Activated naive CD8-positive, alpha-beta T cell (primary cell): Measurements from ENCODE around the gene MEA1.

Experiments
- H3K27ac Mint-ChIP-seq: one replicate; pipeline ENCODE4 v1.8.0; 2021; ENCODE audit warnings: mixed read lengths
- H3K27me3 Mint-ChIP-seq: one replicate; pipeline ENCODE4 v1.8.0; 2021; ENCODE audit warnings: mixed read lengths
- H3K36me3 Mint-ChIP-seq: one replicate; pipeline ENCODE4 v1.8.0; 2021; ENCODE audit warnings: mixed read lengths
- H3K4me1 Mint-ChIP-seq: one replicate; pipeline ENCODE4 v1.8.0; 2021; ENCODE audit warnings: low read depth, mixed read lengths
- H3K4me3 Mint-ChIP-seq: one replicate; pipeline ENCODE4 v1.8.0; 2021; ENCODE audit warnings: mild to moderate bottlenecking, mixed read lengths
- H3K9me3 Mint-ChIP-seq: one replicate; pipeline ENCODE4 v1.8.0; 2021; ENCODE audit warnings: low read depth, mixed read lengths

The MEA1 gene

DNA sequence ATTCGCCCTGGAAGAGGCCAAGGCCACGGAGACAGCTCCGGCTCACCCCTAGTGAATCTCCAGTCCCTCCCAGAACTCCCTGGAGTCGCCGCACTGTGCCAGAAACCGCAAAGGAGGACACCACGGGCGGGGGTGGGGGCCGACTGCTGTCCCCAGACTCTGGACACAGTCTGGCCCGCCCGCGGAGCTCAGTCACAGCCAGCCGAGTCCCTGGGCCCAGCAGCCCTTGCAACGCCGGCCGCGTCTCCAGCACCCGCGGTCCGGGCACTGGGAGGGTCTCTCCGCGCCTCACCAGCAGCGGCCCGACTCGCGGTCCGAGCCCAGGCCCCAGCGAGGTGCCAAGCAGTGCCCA, 35.3 kb downstream of the MEA1 start:
- no peaks in the 10 kb centered on the region for H3K27me3 Mint-ChIP-seq
- peak overlapping the region; percentile 88 for H3K4me3 Mint-ChIP-seq
- H3K27ac Mint-ChIP-seq = peak overlapping the region; percentile 84
- peaks cover 5% of the 10 kb centered on the region for H3K36me3 Mint-ChIP-seq
- H3K4me1 Mint-ChIP-seq = peaks cover 44% of the 10 kb centered on the region
- no peaks in the 10 kb centered on the region for H3K9me3 Mint-ChIP-seq

DNA sequence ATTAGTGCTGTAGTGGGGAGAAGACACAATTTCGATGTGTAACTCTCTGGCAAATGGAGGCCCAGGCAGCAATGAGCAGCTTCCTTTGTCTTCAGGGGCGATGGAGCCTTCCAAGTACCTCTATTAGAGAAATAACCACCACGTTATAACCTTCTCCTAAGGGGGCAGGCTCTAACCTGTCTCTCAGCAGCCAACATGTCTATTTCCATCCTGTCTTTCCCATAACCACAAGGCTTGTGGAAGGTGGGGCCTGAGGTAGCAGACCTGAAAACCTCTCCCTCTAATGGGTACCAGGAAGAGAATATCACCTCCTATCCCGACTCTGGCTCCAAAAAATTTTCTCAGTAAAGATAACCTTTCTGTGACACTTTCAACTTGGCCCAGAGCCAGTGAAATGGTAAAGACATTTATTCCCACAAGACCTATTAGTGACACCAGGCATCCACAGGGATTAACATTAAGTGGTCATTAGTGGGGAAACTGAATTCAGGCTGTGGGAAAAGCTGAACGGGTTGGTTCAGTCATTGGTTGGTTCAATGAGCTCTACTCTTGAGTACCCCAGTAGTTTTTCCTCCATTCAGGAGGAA, 38.7 kb downstream of the MEA1 start:
- no peaks in the 10 kb centered on the region for H3K9me3 Mint-ChIP-seq
- peak overlapping the region; percentile 38 for H3K4me3 Mint-ChIP-seq
- H3K27ac Mint-ChIP-seq = peak overlapping the region; percentile 82
- H3K27me3 Mint-ChIP-seq = no peaks in the 10 kb centered on the region
- peaks cover 45% of the 10 kb centered on the region for H3K4me1 Mint-ChIP-seq
- peaks cover 5% of the 10 kb centered on the region for H3K36me3 Mint-ChIP-seq

DNA sequence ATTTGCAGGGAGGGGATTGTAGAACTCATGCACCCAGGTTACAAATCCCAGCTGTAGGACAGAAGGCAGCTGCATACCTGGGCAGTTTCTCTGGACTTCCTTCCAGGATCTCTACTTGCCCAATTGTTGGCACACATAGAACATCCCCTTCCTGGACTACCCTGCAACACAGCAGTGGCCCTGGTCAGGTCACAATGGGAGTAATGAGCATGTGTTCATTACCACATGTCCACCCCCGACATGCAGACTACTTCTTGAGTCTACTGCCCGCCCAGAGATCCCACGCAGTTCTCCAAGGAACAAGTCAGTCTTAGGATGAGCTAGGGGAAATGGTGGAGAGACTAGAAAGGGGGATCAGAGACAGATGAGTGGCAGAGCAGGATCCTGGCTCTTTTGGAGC, 39.8 kb downstream of the MEA1 start:
- Mint-ChIP-seq H3K9me3 (no peaks in the 10 kb centered on the region), H3K27ac (peak overlapping the region; percentile 75), H3K4me3 (no peak overlapping the region), H3K36me3 (peaks cover 7% of the 10 kb centered on the region), H3K4me1 (peaks cover 35% of the 10 kb centered on the region), H3K27me3 (no peaks in the 10 kb centered on the region)

DNA sequence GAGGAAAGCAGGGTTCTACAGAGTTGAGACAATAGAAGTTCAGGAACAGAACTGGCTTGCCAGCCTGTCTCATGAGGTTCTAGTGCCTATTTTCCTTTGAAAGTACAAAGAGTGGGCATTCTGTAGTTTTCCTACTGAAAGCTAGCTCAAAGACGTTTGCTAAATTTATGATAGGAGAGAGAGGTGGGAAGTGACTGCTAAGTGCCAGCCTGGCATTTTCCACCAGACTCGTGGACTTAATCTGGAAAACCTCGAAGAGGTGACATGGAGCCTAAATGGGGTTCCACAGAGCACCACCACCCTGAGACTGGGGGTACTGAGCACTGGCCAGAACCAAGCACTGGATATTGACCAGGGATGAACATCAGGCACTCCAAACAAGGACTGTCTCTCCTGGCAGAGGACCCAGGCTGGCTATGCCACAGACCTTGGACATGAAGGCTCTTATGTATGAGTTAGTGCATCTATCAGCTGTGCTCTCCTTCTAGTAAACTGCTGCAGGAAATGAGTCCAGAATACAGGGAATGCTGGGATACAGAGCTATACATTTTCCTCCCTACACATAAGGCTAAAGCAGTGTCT, 41.9 kb downstream of the MEA1 start:
- H3K4me3 Mint-ChIP-seq = no peak overlapping the region
- no peak overlapping the region for H3K27ac Mint-ChIP-seq

DNA sequence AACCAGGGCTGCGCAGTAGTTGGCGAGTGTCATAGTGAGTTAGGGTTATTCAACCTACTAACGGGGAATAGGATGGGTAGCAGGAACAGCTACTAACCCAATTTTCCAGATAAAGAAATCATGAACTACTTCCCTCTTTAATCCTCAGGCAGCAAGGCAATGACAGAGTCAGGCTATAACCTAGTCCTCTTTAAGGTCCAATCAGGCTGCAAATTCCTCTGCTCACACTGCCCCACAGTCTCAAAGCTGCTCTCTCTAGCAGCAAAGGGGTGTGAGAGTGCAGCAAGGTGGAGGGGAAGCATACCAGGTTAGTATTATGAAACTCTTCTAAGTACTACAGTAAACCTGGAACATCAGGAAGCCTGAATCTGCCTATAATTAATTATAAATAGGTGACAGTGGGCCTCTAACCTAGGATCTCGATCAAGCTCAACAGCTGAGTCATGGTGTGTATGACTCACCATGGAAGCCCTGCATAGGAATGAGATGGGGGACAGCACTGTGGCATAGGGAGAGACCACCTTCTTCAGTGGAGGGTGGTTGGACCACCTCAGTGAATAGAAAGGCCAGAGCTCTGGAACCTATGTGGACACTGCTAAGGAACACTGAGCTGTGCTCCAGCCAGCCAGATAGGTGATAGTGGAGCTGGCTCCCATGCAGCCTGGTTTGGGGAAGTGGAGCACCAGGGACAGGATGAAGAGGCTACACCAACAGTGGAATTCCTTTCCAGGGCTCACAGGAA, 42.7 kb downstream of the MEA1 start:
- H3K4me3 Mint-ChIP-seq = no peak overlapping the region
- no peaks in the 10 kb centered on the region for H3K9me3 Mint-ChIP-seq
- no peaks in the 10 kb centered on the region for H3K27me3 Mint-ChIP-seq
- H3K27ac Mint-ChIP-seq = peak overlapping the region; percentile 80
- H3K4me1 Mint-ChIP-seq = peaks cover 22% of the 10 kb centered on the region
- peaks cover 4% of the 10 kb centered on the region for H3K36me3 Mint-ChIP-seq

More for the DNA sequence above, 41.9 kb downstream of the MEA1 start:
- peaks cover 27% of the 10 kb centered on the region for H3K4me1 Mint-ChIP-seq
- no peaks in the 10 kb centered on the region for H3K27me3 Mint-ChIP-seq
- no peaks in the 10 kb centered on the region for H3K9me3 Mint-ChIP-seq
- H3K36me3 Mint-ChIP-seq = peaks cover 5% of the 10 kb centered on the region

DNA sequence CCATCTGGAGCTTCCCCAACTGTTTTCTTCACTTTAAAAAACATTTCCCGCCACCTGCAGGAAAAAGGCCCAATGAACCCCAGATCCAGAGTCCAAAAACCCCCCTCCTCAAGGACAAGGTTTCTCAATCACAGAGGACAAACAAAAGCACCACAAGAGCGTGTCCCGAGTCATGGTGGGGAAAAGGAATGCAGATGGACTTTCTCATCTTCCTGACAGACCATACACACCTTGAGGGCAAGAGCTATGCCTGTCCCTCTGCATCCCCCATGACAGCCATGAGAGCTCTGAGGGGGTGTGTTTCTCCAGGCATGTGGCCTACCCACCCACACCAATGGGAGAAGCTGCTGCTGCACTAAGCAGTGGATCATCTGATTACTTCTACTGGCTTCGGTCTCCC, 43.8 kb downstream of the MEA1 start:
- no peak overlapping the region for H3K27ac Mint-ChIP-seq
- H3K27me3 Mint-ChIP-seq = no peaks in the 10 kb centered on the region
- H3K36me3 Mint-ChIP-seq = peaks cover 4% of the 10 kb centered on the region
- H3K4me3 Mint-ChIP-seq = no peak overlapping the region
- peaks cover 16% of the 10 kb centered on the region for H3K4me1 Mint-ChIP-seq
- H3K9me3 Mint-ChIP-seq = no peaks in the 10 kb centered on the region

DNA sequence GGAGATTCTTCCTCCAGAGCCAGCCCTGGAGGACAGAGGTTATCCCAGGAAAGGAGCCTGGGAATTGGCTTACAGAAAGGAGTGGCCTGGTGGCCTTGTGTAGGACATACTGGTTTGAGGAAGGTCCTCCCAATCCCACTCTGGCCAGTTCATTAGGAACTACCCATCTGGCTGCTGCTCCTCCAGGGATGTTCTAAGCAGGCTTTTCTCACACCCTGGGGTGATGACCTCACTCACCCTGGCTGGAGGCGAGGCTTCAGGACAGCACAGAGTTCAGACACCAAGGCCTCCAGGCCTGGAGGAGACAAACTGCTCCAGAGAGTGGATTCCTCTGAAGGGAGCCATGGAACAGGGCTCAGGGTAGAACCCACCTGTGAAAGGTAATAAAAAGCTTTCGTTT, 44.3 kb downstream of the MEA1 start:
- H3K27me3 Mint-ChIP-seq = no peaks in the 10 kb centered on the region
- H3K4me1 Mint-ChIP-seq = peaks cover 11% of the 10 kb centered on the region
- H3K36me3 Mint-ChIP-seq = peaks cover 4% of the 10 kb centered on the region
- no peak overlapping the region for H3K4me3 Mint-ChIP-seq
- no peaks in the 10 kb centered on the region for H3K9me3 Mint-ChIP-seq
- no peak overlapping the region for H3K27ac Mint-ChIP-seq

DNA sequence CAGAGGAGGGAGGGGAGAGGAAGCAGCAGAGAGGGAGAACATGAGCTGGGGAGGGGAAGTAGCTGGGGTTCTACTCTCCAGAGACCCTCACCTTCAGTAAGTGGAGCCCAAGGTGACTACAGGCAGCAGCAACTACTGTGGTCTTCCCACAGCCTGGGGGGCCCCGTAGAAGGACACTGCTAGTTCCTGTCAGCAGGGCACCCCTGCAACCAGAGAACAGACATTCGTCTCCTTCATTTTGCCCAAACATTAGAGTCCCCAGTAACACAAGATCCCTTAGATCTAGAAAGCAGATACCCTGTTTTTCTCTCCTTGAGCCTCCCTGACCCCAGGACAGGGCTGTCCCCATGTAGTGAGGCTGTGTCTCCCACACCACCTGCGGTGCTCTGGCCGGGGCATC, 45.0 kb downstream of the MEA1 start:
- no peaks in the 10 kb centered on the region for H3K9me3 Mint-ChIP-seq
- H3K4me1 Mint-ChIP-seq = peaks cover 12% of the 10 kb centered on the region
- no peak overlapping the region for H3K4me3 Mint-ChIP-seq
- no peaks in the 10 kb centered on the region for H3K27me3 Mint-ChIP-seq
- peaks cover 2% of the 10 kb centered on the region for H3K36me3 Mint-ChIP-seq
- no peak overlapping the region for H3K27ac Mint-ChIP-seq

DNA sequence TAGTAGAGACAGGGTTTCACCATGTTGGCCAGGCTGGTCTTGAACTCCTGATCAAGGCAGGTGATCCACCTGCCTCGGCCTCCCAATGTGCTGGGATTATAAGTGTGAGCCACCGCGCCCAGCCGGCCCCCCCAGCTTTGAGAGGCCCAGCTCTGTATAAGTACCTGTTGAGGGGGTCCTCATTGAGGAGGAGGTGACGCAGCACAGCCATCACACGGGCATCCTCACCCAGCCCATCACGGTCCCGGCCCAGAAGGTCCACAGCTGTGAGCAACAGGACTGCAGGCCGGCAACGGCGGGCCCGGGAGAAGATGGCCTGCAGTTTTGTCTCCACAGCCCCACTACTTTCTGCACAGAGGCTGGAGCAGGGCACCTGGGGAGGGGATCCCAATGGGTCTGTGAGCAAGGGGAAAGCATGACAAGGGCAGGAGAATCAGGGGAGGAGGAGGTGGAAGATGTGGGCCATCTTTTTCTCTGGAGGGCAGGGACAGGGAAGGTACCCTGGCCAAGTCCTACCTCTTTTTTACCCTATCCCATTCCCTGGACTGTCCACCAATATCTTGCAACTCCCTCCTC, 45.5 kb downstream of the MEA1 start:
- no peak overlapping the region for H3K27ac Mint-ChIP-seq
- H3K27me3 Mint-ChIP-seq = no peaks in the 10 kb centered on the region
- no peak overlapping the region for H3K4me3 Mint-ChIP-seq
- H3K9me3 Mint-ChIP-seq = no peaks in the 10 kb centered on the region
- peaks cover 12% of the 10 kb centered on the region for H3K4me1 Mint-ChIP-seq
- peaks cover 2% of the 10 kb centered on the region for H3K36me3 Mint-ChIP-seq

DNA sequence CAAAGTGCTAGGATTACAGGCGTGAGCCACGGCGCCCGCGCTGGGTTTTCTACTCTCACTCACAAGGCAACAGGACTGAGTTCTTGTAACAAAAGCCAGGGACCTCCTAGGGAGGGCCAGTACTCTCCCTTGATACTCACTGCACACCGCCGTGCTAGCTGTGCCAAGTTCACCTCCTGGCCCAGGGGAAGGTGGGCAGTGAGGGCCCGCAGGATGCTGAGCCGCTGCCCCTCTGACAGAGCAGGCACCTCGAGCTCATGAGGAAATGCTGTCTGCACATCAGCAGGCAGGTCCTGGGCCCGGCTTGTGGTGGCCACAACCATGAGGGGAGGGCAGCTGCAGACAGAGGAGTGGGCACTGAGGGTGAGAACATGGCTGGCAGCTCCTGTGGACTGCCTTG, 46.5 kb downstream of the MEA1 start:
- no peaks in the 10 kb centered on the region for H3K27me3 Mint-ChIP-seq
- no peak overlapping the region for H3K4me3 Mint-ChIP-seq
- H3K27ac Mint-ChIP-seq = no peak overlapping the region
- H3K9me3 Mint-ChIP-seq = no peaks in the 10 kb centered on the region
- peaks cover 2% of the 10 kb centered on the region for H3K36me3 Mint-ChIP-seq
- peaks cover 12% of the 10 kb centered on the region for H3K4me1 Mint-ChIP-seq

DNA sequence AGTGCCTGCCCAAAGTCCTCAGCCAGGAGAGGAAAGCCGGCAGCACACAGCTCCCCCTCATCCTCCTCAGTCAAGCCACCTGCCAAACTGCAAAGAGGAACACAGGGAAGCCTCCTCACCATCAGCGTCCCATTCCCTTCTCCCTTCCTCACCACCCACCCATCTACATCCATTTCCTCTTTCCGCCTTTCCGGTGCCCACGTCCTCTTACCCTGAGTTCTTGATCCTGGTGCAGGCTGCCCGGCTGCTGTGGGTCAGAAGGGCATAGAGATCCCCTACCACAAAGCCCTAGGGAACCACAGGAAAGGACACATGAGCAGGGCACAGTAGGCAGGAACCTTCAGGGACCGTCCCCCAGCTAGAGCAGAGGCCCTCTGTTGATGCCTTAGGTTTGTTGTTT, 47.2 kb downstream of the MEA1 start:
- Mint-ChIP-seq H3K27ac (no peak overlapping the region), H3K9me3 (no peaks in the 10 kb centered on the region), H3K4me1 (peaks cover 12% of the 10 kb centered on the region), H3K4me3 (no peak overlapping the region), H3K36me3 (peaks cover 2% of the 10 kb centered on the region), H3K27me3 (no peaks in the 10 kb centered on the region)

DNA sequence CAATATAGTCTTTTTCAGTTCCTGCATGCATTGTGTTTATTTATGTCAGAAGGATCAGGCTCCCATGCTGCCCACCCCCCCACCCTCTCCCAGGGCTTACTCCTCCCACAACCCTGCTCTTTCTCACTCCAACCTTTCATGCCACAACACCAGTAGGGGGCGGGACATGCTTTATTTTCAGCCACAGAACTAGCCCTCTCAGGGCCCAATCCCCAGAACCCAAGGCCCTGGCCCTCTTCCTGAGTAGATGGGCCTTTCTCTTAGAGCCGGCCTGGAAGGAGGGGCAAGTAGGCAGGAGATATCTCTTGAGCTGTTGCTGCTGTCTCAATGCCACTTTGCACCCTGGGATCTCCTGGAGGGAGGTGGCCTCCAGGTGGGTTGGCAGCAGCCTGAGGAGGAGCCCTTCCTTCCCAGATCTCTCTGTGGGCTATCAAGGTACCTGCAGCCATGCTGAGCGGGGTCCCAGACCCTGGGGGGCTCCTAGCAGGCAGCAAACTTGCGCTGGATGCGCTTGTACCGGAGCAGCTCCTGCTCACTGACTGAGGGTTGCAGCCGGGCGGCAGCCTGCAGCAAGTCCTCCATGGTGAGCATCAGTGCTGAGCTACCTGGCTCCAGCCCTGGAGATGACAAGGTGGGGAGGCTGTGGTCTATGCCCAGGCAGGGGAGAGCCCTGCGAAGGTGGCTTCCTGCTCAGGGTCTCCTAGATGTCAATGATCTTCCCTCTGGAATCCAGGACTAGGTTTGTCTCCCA, 49.7 kb downstream of the MEA1 start:
- Mint-ChIP-seq H3K9me3 (no peaks in the 10 kb centered on the region), H3K4me3 (no peak overlapping the region), H3K27me3 (no peaks in the 10 kb centered on the region), H3K4me1 (peaks cover 16% of the 10 kb centered on the region), H3K36me3 (peaks cover under 1% of the 10 kb centered on the region), H3K27ac (no peak overlapping the region)

DNA sequence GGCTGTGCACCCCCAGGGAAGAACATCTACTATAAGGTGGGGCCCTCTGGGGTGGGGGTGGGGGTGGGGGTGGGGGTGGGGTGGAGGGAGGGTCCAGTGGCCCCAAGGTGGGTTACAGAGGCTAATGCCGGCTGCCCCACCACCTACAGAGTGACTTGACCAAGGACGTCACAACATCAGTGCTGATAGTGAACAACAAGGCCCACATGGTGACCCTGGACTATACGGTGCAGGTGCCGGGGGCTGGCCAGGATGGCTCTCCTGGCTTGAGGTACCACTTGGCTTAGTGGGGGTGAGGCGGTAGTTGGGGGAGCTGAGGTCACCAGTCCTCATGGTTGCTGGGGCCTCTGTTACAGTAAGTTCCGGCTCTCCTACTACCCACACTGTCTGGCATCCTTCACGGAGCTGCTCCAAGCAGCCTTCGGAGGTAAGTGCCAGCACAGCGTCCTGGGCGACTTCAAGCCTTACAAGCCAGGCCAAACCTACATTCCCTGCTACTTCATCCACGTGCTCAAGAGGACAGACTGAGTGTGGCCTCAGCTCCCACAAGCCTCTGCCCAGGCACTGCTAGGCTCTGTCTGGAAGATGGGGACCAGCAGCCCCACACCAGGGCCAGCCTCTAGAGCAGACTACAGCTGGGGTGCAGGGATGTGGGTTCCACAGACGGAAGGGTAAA, 50.4 kb downstream of the MEA1 start:
- Mint-ChIP-seq H3K27ac (no peak overlapping the region), H3K36me3 (no peaks in the 10 kb centered on the region), H3K4me3 (no peak overlapping the region), H3K9me3 (no peaks in the 10 kb centered on the region), H3K4me1 (peaks cover 16% of the 10 kb centered on the region), H3K27me3 (no peaks in the 10 kb centered on the region)

DNA sequence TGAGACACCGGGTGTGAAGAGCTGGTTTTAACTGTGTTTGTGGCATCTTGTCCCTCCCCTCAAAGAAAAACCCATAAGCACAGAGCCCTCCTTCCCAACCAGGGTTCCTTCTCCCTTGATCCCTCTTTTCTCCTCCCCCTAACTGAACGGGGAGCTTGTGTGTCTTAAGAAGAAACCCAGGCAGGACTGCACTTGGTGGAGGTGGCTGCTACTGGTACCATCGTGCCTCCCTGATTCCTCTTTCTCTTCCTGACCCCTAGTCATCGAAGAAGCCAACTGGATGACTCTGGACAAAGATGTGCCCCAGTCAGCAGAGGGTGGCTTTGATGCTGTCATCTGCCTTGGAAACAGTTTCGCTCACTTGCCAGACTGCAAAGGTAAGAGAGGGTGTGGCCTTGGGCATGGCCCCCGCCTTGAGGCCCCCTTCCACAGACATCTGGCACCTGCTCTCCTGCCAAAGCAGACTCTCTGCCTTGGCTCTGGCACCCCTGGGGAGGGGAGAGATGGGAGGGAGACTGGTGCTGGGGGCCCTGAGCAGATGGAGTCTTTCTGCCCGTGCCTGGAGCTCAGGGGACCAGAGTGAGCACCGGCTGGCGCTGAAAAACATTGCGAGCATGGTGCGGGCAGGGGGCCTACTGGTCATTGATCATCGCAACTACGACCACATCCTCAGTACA, 51.1 kb downstream of the MEA1 start:
- Mint-ChIP-seq H3K27me3 (no peaks in the 10 kb centered on the region), H3K36me3 (no peaks in the 10 kb centered on the region), H3K27ac (no peak overlapping the region), H3K4me1 (peaks cover 16% of the 10 kb centered on the region), H3K9me3 (no peaks in the 10 kb centered on the region), H3K4me3 (peak overlapping the region; percentile 47)
